GM06990 (cell line): Measurements from ENCODE around the gene AK9.

Experiments used
- DNase-seq: peaks from one replicate; pipeline ENCODE4 v3.0.0-alpha.2; 2011; ENCODE audit not compliant: insufficient read length; ENCODE audit errors: extremely low read depth
- H3K27me3 ChIP-seq: replicated peaks from 2 replicates; pipeline ENCODE4 v1.6.0; 2011; ENCODE audit warnings: low read length; ENCODE audit not compliant: control insufficient read depth, insufficient read depth
- H3K36me3 ChIP-seq: 2 replicates; pipeline ENCODE4 v1.5.1; 2011; ENCODE audit warnings: low read length; ENCODE audit not compliant: control insufficient read depth, insufficient read depth
- H3K4me3 ChIP-seq: replicated peaks from 2 replicates; pipeline ENCODE4 v1.5.1; 2011; ENCODE audit warnings: low read depth, mild to moderate bottlenecking, control low read depth, low read length
- CTCF ChIP-seq: IDR thresholded peaks from 2 replicates; pipeline ENCODE4 v1.5.1; 2011; ENCODE audit warnings: low read length, control low read depth, mild to moderate bottlenecking, inconsistent platforms; ENCODE audit not compliant: insufficient read depth, poor library complexity, severe bottlenecking

AK9 gene

GRCh38 chr6:109453156-109453555, 237.8 kb downstream of the AK9 start:
- no peaks in the 10 kb centered on the region for H3K27me3 ChIP-seq
- no peak for DNase-seq
- peaks cover 32% of the 10 kb centered on the region for H3K36me3 ChIP-seq
- H3K4me3 ChIP-seq, result no peak overlapping the region
- TF ChIP-seq CTCF, result no peak

GRCh38 chr6:109452181-109452580, 238.8 kb downstream of the AK9 start:
- no peak for TF ChIP-seq CTCF
- H3K4me3 ChIP-seq, result no peak overlapping the region
- H3K36me3 ChIP-seq, result peaks cover 36% of the 10 kb centered on the region
- no peak for DNase-seq
- H3K27me3 ChIP-seq, result no peaks in the 10 kb centered on the region

- no peaks in the 10 kb centered on the region for H3K27me3 ChIP-seq
- DNase-seq, result no peak
- TF ChIP-seq CTCF, result no peak
- H3K36me3 ChIP-seq, result peaks cover 43% of the 10 kb centered on the region
- H3K4me3 ChIP-seq, result no peak overlapping the region
Measured at GRCh38 chr6:109451376-109451775, 239.6 kb downstream of the AK9 start.

GRCh38 chr6:109450801-109451200, 240.2 kb downstream of the AK9 start:
- no peak for DNase-seq
- no peaks in the 10 kb centered on the region for H3K27me3 ChIP-seq
- TF ChIP-seq CTCF, result no peak
- peaks cover 48% of the 10 kb centered on the region for H3K36me3 ChIP-seq
- H3K4me3 ChIP-seq, result no peak overlapping the region

- H3K36me3 ChIP-seq, result peaks cover 53% of the 10 kb centered on the region
- H3K4me3 ChIP-seq, result no peak overlapping the region
- no peak for TF ChIP-seq CTCF
- H3K27me3 ChIP-seq, result no peaks in the 10 kb centered on the region
- DNase-seq, result no peak
Measured at GRCh38 chr6:109449795-109450673, 241.0 kb downstream of the AK9 start.
